Ammon's horn (tissue), 1 donor: ENCODE results near the gene SPTSSB.

Source experiments
- DNase-seq: peaks from one replicate; pipeline ENCODE4 v3.0.0-alpha.2; 2016; ENCODE audit warnings: low spot score

Gene SPTSSB

GRCh38 chr3:161371441-161372320, at the start of gene SPTSSB:
Gene SPTSSB, minus strand, starts transcription at chr3:161371517. Its CDS starts 25,194 bp downstream, at chr3:161346323.
- DNase-seq = peak; percentile 63

- DNase-seq = no peak
Observed at GRCh38 chr3:161420746-161421145, 49.4 kb upstream of the SPTSSB start.

- DNase-seq = no peak
Observed at GRCh38 chr3:161419555-161420333, 48.4 kb upstream of the SPTSSB start.

- DNase-seq = no peak
Observed at GRCh38 chr3:161415506-161416231, 44.4 kb upstream of the SPTSSB start.

GRCh38 chr3:161414907-161415306, 43.6 kb upstream of the SPTSSB start:
- no peak for DNase-seq

GRCh38 chr3:161413855-161414210, 42.5 kb upstream of the SPTSSB start:
- no peak for DNase-seq

GRCh38 chr3:161413127-161413854, 42.0 kb upstream of the SPTSSB start:
- DNase-seq = peak; percentile 58

- DNase-seq = no peak
Observed at GRCh38 chr3:161412123-161412522, 40.8 kb upstream of the SPTSSB start.

- no peak for DNase-seq
Observed at GRCh38 chr3:161409858-161410257, 38.5 kb upstream of the SPTSSB start.

GRCh38 chr3:161409069-161409468, 37.8 kb upstream of the SPTSSB start:
- DNase-seq = peak; percentile 32

- no peak for DNase-seq
Observed at GRCh38 chr3:161406594-161407555, 35.6 kb upstream of the SPTSSB start.

GRCh38 chr3:161405836-161406235, 34.5 kb upstream of the SPTSSB start:
- no peak for DNase-seq

- DNase-seq = no peak
Observed at GRCh38 chr3:161405087-161405486, 33.8 kb upstream of the SPTSSB start.

GRCh38 chr3:161403251-161403650, 31.9 kb upstream of the SPTSSB start:
- DNase-seq = no peak

GRCh38 chr3:161401389-161401788, 30.1 kb upstream of the SPTSSB start:
- no peak for DNase-seq

- no peak for DNase-seq
Observed at GRCh38 chr3:161400650-161401049, 29.3 kb upstream of the SPTSSB start.

GRCh38 chr3:161395115-161396012, 24.0 kb upstream of the SPTSSB start:
- no peak for DNase-seq

GRCh38 chr3:161393803-161394202, 22.5 kb upstream of the SPTSSB start:
- DNase-seq = no peak

GRCh38 chr3:161393310-161393709, 22.0 kb upstream of the SPTSSB start:
- DNase-seq = no peak

GRCh38 chr3:161392853-161393252, 21.5 kb upstream of the SPTSSB start:
- no peak for DNase-seq
